ENCODE data around the gene C1orf174.

C1orf174 gene

DNA sequence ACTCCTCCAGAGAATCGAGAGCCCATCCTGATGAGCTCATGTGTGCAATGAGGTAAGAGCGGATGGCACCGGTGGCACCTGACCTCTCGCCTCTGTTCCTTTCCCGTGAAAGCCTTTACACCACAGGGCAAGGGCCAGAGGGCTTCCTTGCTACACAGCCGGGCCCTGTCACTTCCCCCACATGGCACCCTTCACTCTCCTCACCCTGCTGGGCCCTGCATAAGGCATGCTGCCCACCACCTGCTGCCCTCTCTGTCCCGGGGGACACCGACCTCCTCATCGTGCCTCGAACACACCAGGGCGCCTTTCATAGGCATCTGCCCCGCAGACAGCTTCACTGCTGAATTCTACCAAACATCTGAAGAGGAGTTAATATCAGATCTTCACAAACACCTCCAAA is 45.1 kb upstream of the C1orf174 start:
- TF ChIP-seq EGR1 (IDR thresholded peaks at IDR 0.05) (no peak), TEAD4 (IDR thresholded peaks at IDR 0.05) (no peak), YY1 (IDR thresholded peaks at IDR 0.05; ENCODE audit: low read depth) (no peak), CREB1 (IDR thresholded peaks at IDR 0.05; ENCODE audit: low read depth) (no peak), TAF1 (IDR thresholded peaks at IDR 0.05; ENCODE audit: low read depth) (no peak), ZBTB7A (IDR thresholded peaks at IDR 0.05; ENCODE audit: low read depth) (no peak), RAD21 (IDR thresholded peaks at IDR 0.05; ENCODE audit: low read depth) (no peak), CEBPB (IDR thresholded peaks at IDR 0.05) (no peak), TCF12 (IDR thresholded peaks at IDR 0.05; ENCODE audit: low read depth) (no peak), NFIC (IDR thresholded peaks at IDR 0.05) (no peak), EP300 (IDR thresholded peaks at IDR 0.05; ENCODE audit: borderline replicate concordance) (no peak), FOXM1 (IDR thresholded peaks at IDR 0.05; ENCODE audit: borderline replicate concordance, low read depth) (no peak)
- TF ChIP-seq, protein P1, sequence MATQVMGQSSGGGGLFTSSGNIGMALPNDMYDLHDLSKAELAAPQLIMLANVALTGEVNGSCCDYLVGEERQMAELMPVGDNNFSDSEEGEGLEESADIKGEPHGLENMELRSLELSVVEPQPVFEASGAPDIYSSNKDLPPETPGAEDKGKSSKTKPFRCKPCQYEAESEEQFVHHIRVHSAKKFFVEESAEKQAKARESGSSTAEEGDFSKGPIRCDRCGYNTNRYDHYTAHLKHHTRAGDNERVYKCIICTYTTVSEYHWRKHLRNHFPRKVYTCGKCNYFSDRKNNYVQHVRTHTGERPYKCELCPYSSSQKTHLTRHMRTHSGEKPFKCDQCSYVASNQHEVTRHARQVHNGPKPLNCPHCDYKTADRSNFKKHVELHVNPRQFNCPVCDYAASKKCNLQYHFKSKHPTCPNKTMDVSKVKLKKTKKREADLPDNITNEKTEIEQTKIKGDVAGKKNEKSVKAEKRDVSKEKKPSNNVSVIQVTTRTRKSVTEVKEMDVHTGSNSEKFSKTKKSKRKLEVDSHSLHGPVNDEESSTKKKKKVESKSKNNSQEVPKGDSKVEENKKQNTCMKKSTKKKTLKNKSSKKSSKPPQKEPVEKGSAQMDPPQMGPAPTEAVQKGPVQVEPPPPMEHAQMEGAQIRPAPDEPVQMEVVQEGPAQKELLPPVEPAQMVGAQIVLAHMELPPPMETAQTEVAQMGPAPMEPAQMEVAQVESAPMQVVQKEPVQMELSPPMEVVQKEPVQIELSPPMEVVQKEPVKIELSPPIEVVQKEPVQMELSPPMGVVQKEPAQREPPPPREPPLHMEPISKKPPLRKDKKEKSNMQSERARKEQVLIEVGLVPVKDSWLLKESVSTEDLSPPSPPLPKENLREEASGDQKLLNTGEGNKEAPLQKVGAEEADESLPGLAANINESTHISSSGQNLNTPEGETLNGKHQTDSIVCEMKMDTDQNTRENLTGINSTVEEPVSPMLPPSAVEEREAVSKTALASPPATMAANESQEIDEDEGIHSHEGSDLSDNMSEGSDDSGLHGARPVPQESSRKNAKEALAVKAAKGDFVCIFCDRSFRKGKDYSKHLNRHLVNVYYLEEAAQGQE (IDR thresholded peaks at IDR 0.05; ENCODE audit: low read depth), result no peak
- TF ChIP-seq, protein P2, sequence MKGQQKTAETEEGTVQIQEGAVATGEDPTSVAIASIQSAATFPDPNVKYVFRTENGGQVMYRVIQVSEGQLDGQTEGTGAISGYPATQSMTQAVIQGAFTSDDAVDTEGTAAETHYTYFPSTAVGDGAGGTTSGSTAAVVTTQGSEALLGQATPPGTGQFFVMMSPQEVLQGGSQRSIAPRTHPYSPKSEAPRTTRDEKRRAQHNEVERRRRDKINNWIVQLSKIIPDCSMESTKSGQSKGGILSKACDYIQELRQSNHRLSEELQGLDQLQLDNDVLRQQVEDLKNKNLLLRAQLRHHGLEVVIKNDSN (IDR thresholded peaks at IDR 0.05), result no peak
- TF ChIP-seq, protein P3, sequence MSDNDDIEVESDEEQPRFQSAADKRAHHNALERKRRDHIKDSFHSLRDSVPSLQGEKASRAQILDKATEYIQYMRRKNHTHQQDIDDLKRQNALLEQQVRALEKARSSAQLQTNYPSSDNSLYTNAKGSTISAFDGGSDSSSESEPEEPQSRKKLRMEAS (IDR thresholded peaks at IDR 0.05), result no peak

DNA sequence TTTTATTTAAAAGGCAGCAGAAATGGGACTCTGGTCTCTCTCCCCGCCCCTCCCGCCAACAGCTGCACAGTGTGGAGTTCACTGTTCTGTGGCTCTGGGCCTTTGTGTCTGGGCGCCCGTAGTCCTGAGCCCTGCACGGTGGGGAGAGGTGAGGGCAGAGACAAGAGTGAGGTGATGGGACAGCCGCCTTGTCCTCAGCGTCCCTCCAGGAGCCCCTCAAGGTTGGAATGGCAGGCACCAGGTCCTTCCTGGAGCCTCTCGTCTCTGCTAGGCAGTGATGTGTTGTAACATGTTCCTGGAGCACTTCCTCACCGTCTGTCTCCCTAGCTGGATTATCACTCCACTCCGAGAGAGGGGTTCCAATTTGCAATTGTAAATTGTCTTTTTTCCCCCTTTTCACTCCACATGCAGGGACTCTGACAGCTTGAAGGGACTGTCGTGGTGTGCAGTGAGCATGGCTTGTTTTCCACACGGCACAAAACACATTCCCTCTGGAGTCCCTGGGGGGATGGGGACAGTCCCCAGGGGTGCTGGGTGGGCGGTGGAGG is 44.6 kb upstream of the C1orf174 start:
- TF ChIP-seq TEAD4 (IDR thresholded peaks at IDR 0.05), result no peak
- no peak for TF ChIP-seq NFIC (IDR thresholded peaks at IDR 0.05)
- no peak for TF ChIP-seq YY1 (IDR thresholded peaks at IDR 0.05; ENCODE audit: low read depth)
- no peak for TF ChIP-seq CEBPB (IDR thresholded peaks at IDR 0.05)
- TF ChIP-seq FOXM1 (IDR thresholded peaks at IDR 0.05; ENCODE audit: borderline replicate concordance, low read depth), result no peak
- no peak for TF ChIP-seq ZBTB7A (IDR thresholded peaks at IDR 0.05; ENCODE audit: low read depth)

DNA sequence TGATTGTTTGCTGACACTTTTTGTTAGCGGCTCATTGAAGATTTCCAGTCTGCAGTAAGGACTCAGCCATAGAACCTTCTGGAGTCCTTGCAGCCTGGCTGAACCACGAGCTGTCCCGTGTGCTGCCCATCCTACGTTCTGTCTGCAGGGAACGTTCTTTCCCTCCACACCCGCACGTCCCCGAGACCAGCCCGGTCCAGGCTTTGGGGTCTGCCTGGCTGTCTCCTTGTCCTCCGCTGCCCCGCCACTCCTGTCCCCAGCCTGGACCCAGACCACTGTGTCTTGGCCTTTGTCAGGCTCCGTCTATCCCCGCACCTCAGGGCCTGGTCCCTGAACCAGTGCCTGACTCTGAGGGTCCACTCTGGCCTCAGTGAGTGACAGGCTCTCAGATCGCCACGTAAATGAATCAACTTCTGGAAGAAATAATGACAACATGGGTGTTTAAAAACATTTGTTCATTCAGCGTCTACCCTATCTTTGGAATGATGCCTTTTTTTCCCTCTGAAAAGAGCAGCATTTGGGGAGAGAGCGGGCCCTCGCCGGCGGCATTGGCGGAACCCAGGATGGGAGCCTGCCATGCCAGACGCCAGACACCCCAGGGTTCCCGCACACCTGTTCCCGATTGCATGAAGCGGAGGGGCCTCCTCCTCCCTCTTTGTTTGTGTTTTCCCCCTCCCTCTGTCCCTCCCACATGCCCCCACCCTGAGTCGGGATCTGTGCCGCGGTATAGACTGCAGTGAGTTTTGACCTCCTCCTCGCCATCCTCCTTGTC is 43.9 kb upstream of the C1orf174 start:
- TF ChIP-seq RAD21 (IDR thresholded peaks at IDR 0.05; ENCODE audit: low read depth) (no peak), NFIC (IDR thresholded peaks at IDR 0.05) (no peak), ZBTB7A (IDR thresholded peaks at IDR 0.05; ENCODE audit: low read depth) (no peak), FOXM1 (IDR thresholded peaks at IDR 0.05; ENCODE audit: borderline replicate concordance, low read depth) (no peak), EP300 (IDR thresholded peaks at IDR 0.05; ENCODE audit: borderline replicate concordance) (no peak), YY1 (IDR thresholded peaks at IDR 0.05; ENCODE audit: low read depth) (no peak), TAF1 (IDR thresholded peaks at IDR 0.05; ENCODE audit: low read depth) (no peak), CREB1 (IDR thresholded peaks at IDR 0.05; ENCODE audit: low read depth) (no peak)

DNA sequence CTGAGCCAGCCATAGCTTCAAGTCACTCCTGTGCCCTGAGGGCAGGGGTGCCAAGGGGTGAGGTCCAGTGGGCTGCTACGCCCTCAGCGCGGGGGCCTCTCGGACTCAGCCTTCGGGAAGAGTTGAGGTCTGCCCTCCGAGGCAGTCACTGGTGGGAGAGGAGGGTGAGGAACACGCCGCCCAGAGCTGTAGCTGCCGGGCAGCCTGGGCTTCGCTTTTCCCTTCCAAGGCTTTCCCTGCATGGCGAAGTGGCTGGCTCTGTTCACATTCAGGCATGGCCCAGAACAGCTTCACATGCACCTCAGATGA is 43.0 kb upstream of the C1orf174 start:
- TF ChIP-seq TAF1 (IDR thresholded peaks at IDR 0.05; ENCODE audit: low read depth), result no peak
- no peak for TF ChIP-seq EP300 (IDR thresholded peaks at IDR 0.05; ENCODE audit: borderline replicate concordance)
- TF ChIP-seq EGR1 (IDR thresholded peaks at IDR 0.05), result no peak
- TF ChIP-seq TEAD4 (IDR thresholded peaks at IDR 0.05), result no peak
- no peak for TF ChIP-seq CREB1 (IDR thresholded peaks at IDR 0.05; ENCODE audit: low read depth)
- TF ChIP-seq, protein P2 (IDR thresholded peaks at IDR 0.05), result no peak
- no peak for TF ChIP-seq TCF12 (IDR thresholded peaks at IDR 0.05; ENCODE audit: low read depth)
- TF ChIP-seq RAD21 (IDR thresholded peaks at IDR 0.05; ENCODE audit: low read depth), result no peak
- TF ChIP-seq CEBPB (IDR thresholded peaks at IDR 0.05), result no peak
- no peak for TF ChIP-seq ZBTB7A (IDR thresholded peaks at IDR 0.05; ENCODE audit: low read depth)
- TF ChIP-seq, protein P1 (IDR thresholded peaks at IDR 0.05; ENCODE audit: low read depth), result no peak
- no peak for TF ChIP-seq FOXM1 (IDR thresholded peaks at IDR 0.05; ENCODE audit: borderline replicate concordance, low read depth)
- TF ChIP-seq NFIC (IDR thresholded peaks at IDR 0.05), result no peak
- TF ChIP-seq, protein P3 (IDR thresholded peaks at IDR 0.05), result no peak
- no peak for TF ChIP-seq YY1 (IDR thresholded peaks at IDR 0.05; ENCODE audit: low read depth)

DNA sequence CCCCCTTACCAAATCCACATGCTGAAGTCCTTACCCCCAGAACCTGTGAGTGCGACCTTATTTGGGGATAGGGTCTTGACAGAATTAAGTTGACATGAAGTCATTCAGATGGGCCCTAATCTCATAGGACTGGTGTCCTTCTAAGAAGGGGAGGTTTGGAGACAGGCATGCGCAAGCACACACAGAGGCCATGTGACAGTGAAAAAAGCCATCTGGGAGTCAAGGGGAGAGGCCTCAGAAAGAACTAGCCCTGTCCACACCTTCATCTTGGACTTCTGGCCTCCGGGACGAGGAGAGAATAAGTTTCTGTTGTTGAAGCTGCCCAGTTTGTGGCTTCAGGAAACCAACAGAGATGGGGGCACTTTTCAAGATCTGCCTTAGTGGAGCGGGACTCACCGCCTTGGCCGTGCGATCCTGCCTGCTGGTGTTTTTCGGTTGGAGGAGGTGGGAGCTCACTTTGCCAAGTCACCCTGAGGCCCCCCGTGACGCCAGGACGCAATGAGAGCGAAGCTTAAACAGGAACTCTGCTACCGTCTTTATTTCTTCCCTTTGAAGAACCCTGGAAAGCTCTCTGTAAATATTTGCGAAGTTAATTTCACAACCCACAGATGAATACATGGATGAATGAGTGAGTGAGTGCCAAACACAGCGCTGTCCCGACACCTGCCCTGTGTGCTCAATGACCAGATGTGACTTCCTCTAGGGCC is 42.5 kb upstream of the C1orf174 start:
- TF ChIP-seq CREB1 (IDR thresholded peaks at IDR 0.05; ENCODE audit: low read depth) (no peak), CEBPB (IDR thresholded peaks at IDR 0.05) (no peak)
